Endothelial cell of umbilical vein (primary cell): ENCODE results near the gene PABPN1. TPM values are rescaled to one million over a fixed set of nuclear protein-coding genes. Genes with fewer than 3 reads are reported as not detected.
A peak's percentile ranks its signal among the peaks of the same experiment; 100 is the strongest.

ENCODE experiments used
- BruUV-seq: library from RNA; stranded (reverse); fragments of 400-500 nt; replicated peaks from 2 replicates; lab custom pipeline; 2021; lab: Mats Ljungman, UMichigan
- CTCF ChIA-PET: fragments of 300-600, 350-600 bp; sonication (Branson Sonifier 250); formaldehyde crosslinking; loops from one replicate; lab custom pipeline; 2021; ENCODE audit warnings: antibody characterized with exemption, inconsistent platforms; lab: Charles Lee
- POLR2A ChIA-PET: fragments of 300-600, 350-600 bp; sonication (Branson Sonifier 250); formaldehyde crosslinking; loops from one replicate; lab custom pipeline; 2021; ENCODE audit warnings: antibody characterized with exemption, inconsistent platforms; lab: Charles Lee
- DNase-seq: peaks from one replicate; pipeline ENCODE4 v3.0.0-alpha.2; 2011; ENCODE audit warnings: low read depth, low spot score
- FAIRE-seq: peaks from 2 replicates; lab custom pipeline; 2011; peaks lifted over from hg19 to GRCh38; lab: Jason Lieb, UNC
- H2AFZ ChIP-seq: 2 replicates; pipeline ENCODE4 v1.6.0; 2012; ENCODE audit warnings: low read depth, low read length, control low read depth, inconsistent platforms
- H3K27ac ChIP-seq: 2 replicates; pipeline ENCODE4 v1.5.1; 2011; ENCODE audit warnings: low read depth, mild to moderate bottlenecking, control low read depth, low read length, moderate library complexity; ENCODE audit not compliant: insufficient read depth
- H3K27me3 ChIP-seq, 2 experiments: 2 replicates each; pipeline versions ENCODE4 v1.6.0 to v1.6.1; 2011; ENCODE audit warnings: low read length in 2 of 2, mixed read lengths in 1 of 2; ENCODE audit not compliant: control insufficient read depth in 2 of 2, insufficient read depth in 2 of 2
- H3K36me3 ChIP-seq, 2 experiments: 2 replicates in 1 of 2; 3 replicates in 1 of 2; pipeline ENCODE4 v1.5.1; 2011; ENCODE audit warnings: low read length in 2 of 2, mild to moderate bottlenecking in 1 of 2, moderate library complexity in 1 of 2; ENCODE audit not compliant: control insufficient read depth in 2 of 2, insufficient read depth in 2 of 2; ENCODE audit errors: extremely low read depth in 1 of 2
- H3K4me1 ChIP-seq: 3 replicates; pipeline ENCODE4 v1.5.1; 2011; ENCODE audit warnings: mild to moderate bottlenecking, low read length; ENCODE audit not compliant: control insufficient read depth, insufficient read depth; ENCODE audit errors: extremely low read depth
- H3K4me2 ChIP-seq: 2 replicates; pipeline ENCODE4 v1.6.1; 2011; ENCODE audit warnings: low read length, control low read depth, mixed read lengths; ENCODE audit not compliant: insufficient read depth
- H3K4me3 ChIP-seq, 3 experiments: fragments of 200-600 bp in 1 of 3; sonication (generic), shearing (Covaris generic) in 1 of 3; replicated peaks in 1 of 3; 2 replicates each; pipeline ENCODE4 v1.5.1; 2011 to 2016; ENCODE audit warnings: control low read depth in 3 of 3, low read length in 3 of 3, mild to moderate bottlenecking in 2 of 3, inconsistent platforms in 1 of 3, low read depth in 1 of 3, moderate library complexity in 1 of 3; ENCODE audit not compliant: insufficient read depth in 1 of 3
- H3K79me2 ChIP-seq: 2 replicates; pipeline ENCODE4 v1.6.0; 2012; ENCODE audit warnings: low read length, inconsistent platforms; ENCODE audit not compliant: control insufficient read depth, insufficient read depth
- H3K9ac ChIP-seq: replicated peaks from 2 replicates; pipeline ENCODE3; 2011; ENCODE audit warnings: low read length, control low read depth; ENCODE audit not compliant: insufficient read depth; ENCODE audit errors: extremely low read depth
- H3K9me1 ChIP-seq: replicated peaks from 3 replicates; pipeline ENCODE4 v1.6.0; 2011; ENCODE audit warnings: mild to moderate bottlenecking, low read length; ENCODE audit not compliant: control insufficient read depth, insufficient read depth; ENCODE audit errors: extremely low read depth
- H3K9me3 ChIP-seq: replicated peaks from 2 replicates; pipeline ENCODE4 v1.5.1; 2012; ENCODE audit warnings: low read length, inconsistent platforms; ENCODE audit not compliant: control insufficient read depth, insufficient read depth
- H4K20me1 ChIP-seq: replicated peaks from 2 replicates; pipeline ENCODE3; 2011; ENCODE audit warnings: mild to moderate bottlenecking, low read length; ENCODE audit not compliant: control insufficient read depth, insufficient read depth; ENCODE audit errors: extremely low read depth
- CTCF ChIP-seq, 2 donors: IDR thresholded peaks; 1 replicate in 1 of 2; 2 replicates in 1 of 2; pipeline ENCODE4 v1.5.1; 2011; ENCODE audit warnings: low read length in 2 of 2, mild to moderate bottlenecking in 2 of 2, moderate library complexity in 2 of 2, control low read depth in 1 of 2, inconsistent platforms in 1 of 2, low read depth in 1 of 2; ENCODE audit not compliant: insufficient read depth in 1 of 2; ENCODE audit errors: extremely low read depth in 1 of 2
- EZH2 ChIP-seq: IDR thresholded peaks from 2 replicates; pipeline ENCODE4 v1.6.1; 2012; ENCODE audit warnings: borderline replicate concordance, low read depth, mild to moderate bottlenecking, moderate library complexity, low read length, inconsistent platforms; ENCODE audit not compliant: severe bottlenecking
- FOS ChIP-seq: IDR thresholded peaks from 2 replicates; pipeline ENCODE4 v1.6.1; 2011; ENCODE audit warnings: mild to moderate bottlenecking, low read length, moderate library complexity, borderline replicate concordance; ENCODE audit not compliant: insufficient read depth
- GATA2 ChIP-seq: IDR thresholded peaks from 2 replicates; pipeline ENCODE4 v1.7.0; 2011; ENCODE audit warnings: low read depth, mild to moderate bottlenecking, moderate library complexity, mixed read lengths, low read length; ENCODE audit not compliant: insufficient read length, insufficient read depth
- JUN ChIP-seq: IDR thresholded peaks from 2 replicates; pipeline ENCODE4 v1.6.1; 2011; ENCODE audit warnings: borderline replicate concordance, low read depth; ENCODE audit not compliant: insufficient read length, insufficient read depth
- MYC ChIP-seq: IDR thresholded peaks from one replicate; pipeline ENCODE4 v1.6.1; 2011; ENCODE audit warnings: mild to moderate bottlenecking, low read depth, low read length
- POLR2A ChIP-seq: IDR thresholded peaks from 2 replicates; pipeline ENCODE4 v1.6.1; 2012; ENCODE audit warnings: low read depth, mild to moderate bottlenecking, control low read depth, low read length
- POLR2AphosphoS5 ChIP-seq: IDR thresholded peaks from 2 replicates; pipeline ENCODE4 v1.6.1; 2012; ENCODE audit warnings: low read depth, mild to moderate bottlenecking, control low read depth, low read length, moderate library complexity; ENCODE audit not compliant: insufficient read depth
- dilution Hi-C: fragments of 300-500 bp; cut with MboI; formaldehyde crosslinking; loops from one replicate; pipeline ENCODE4 v1.15.0; 2019; ENCODE audit warnings: low sequenced_read_pairs; ENCODE audit not compliant: extremely low pct_ligation_motif_present
- intact Hi-C: fragments of 100-400 bp; cut with micrococcal nuclease; formaldehyde crosslinking; loops from one replicate; pipeline ENCODE4 v1.10.0; 2022
- polyA plus RNA-seq, 4 experiments: library from polyadenylated mRNA; depleted of rRNA in 3 of 4; stranded (reverse) in 3 of 4; unstranded in 1 of 4; fragments of >200 nt; gene quantifications; 2 replicates each; pipeline versions ENCODE4 v1.2.1 to v1.2.3, GENCODE V29; 2011 to 2012; ENCODE audit warnings: missing spikeins in 1 of 4
- total RNA-seq: library from RNA; stranded (reverse); gene quantifications from 2 replicates; pipeline ENCODE4 v1.2.3, GENCODE V29; 2021
- TF ChIP-seq, protein P1 (sequence below): IDR thresholded peaks from 2 replicates; pipeline ENCODE4 v1.6.1; 2011; ENCODE audit not compliant: insufficient read depth, insufficient read length

The PABPN1 gene
- total and polyA plus RNA-seq, 2 donors (not counting 3 experiments of a cell fraction or from before 2014, with no cell fraction given): 231 TPM

DNA sequence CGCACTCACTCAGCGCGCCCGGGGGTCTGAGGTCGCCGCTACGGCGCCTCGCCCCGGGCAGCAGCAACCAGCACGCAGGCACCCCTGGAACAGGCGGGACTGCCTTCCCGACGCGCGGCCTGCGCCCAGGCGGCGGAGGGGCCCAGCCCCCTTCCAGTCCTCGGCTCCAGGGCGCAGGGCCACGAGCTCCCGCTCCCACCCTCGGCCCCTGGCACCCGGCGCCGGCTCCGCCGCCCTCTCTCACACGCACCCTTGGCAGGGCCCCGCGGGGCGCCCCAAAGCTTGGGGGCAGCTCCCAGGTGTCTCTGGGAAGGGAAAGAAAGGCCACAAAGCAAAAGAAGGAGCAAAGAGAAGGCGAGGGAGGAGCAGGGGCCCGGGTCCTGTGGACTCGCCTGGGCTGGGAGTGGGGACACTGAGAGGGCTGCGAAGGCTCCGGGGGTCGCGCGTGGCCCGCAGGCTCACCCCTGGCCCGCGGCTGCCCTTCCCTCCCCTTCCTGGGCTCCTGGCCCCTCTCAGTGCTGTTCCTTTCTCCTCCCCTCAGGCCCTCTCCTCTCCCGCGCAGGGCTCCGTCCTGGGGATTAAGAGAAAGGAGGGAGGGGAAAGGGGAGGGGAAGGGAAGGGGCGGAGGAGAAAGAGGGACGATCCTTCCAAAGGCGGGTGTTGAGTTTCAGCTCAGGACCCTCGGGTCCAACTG, 44.6 kb downstream of the PABPN1 start:
- DNase-seq: no peak
- no TSS peak for BruUV-seq
- Histone ChIP-seq H3K9me3 (no peaks in the 10 kb centered on the region), H3K4me2 (no peak overlapping the region), H3K27ac (no peak overlapping the region), H3K36me3 (no peaks in the 10 kb centered on the region), H3K9me1 (no peaks in the 10 kb centered on the region), H3K4me1 (no peaks in the 10 kb centered on the region), H4K20me1 (no peaks in the 10 kb centered on the region), H3K4me3 (no peak overlapping the region), H3K79me2 (no peaks in the 10 kb centered on the region), H2AFZ (no peak overlapping the region), H3K27me3 (peaks cover 42 to 47% of the 10 kb centered on the region in 2 experiments), H3K9ac (no peak overlapping the region)
- no peak for FAIRE-seq
- dilution Hi-C loops: no loop called here
- ChIA-PET POLR2A (no interaction called here), CTCF (no interaction called here)
- TF ChIP-seq EZH2 (peak; percentile 69), GATA2 (no peak), POLR2AphosphoS5 (no peak)
- intact Hi-C loops: no loop called here

DNA sequence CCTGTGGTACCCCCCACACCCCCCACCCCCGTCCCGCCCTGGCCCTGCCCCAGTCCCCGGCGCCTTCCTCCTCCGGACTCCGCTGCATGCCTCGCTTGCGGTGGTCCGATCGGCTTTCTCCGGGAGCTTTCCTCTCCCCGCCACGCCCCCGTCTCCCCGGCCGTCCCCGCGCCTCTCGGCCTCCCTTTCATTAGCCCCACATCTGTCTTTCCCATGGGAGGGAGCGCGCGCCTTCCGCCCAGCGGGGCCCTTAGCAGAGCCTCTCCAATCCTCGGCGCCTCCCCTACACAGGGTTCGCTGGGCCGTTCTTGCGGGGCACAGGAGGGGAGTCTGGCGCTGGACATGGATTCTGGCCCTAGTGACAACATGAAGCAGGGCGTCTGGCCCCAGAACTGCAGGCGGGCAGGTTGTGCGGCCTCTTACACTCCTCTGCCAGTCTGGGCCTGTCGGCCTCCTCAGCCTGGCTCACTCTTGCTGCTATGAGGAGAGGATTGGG, 45.2 kb downstream of the PABPN1 start:
- TF ChIP-seq FOS (no peak), MYC (no peak), CTCF (IDR thresholded peaks at IDR 0.05; ENCODE audit: extremely low read depth in 1 of 2, insufficient read depth in 1 of 2, low read depth in 1 of 2, low read length in 2 of 2) (no peak), EZH2 (no peak), GATA2 (no peak), POLR2A (no peak), POLR2AphosphoS5 (no peak), JUN (no peak)
- TF ChIP-seq, protein P1, sequence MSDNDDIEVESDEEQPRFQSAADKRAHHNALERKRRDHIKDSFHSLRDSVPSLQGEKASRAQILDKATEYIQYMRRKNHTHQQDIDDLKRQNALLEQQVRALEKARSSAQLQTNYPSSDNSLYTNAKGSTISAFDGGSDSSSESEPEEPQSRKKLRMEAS: no peak
- no peaks in the 10 kb centered on the region for H3K4me1 ChIP-seq
- no peak overlapping the region for H3K4me3 ChIP-seq
- H3K27me3 ChIP-seq: peaks cover 42 to 47% of the 10 kb centered on the region in 2 experiments
- no peaks in the 10 kb centered on the region for H3K9me3 ChIP-seq
- dilution Hi-C loops (no loop called here), intact Hi-C loops (no loop called here)
- DNase-seq (no peak), FAIRE-seq (no peak)
- no peaks in the 10 kb centered on the region for H4K20me1 ChIP-seq
- POLR2A ChIA-PET: no interaction called here
- H3K27ac ChIP-seq: no peak overlapping the region
- no peak overlapping the region for H2AFZ ChIP-seq
- no peak overlapping the region for H3K4me2 ChIP-seq
- CTCF ChIA-PET: no interaction called here
- H3K36me3 ChIP-seq: no peaks in the 10 kb centered on the region
- H3K9me1 ChIP-seq: no peaks in the 10 kb centered on the region
- no peak overlapping the region for H3K9ac ChIP-seq
- no peaks in the 10 kb centered on the region for H3K79me2 ChIP-seq
- no TSS peak for BruUV-seq
